Body of pancreas (tissue), 4 donors: ENCODE data around the gene MGLL. TPM values are rescaled to one million over a fixed set of nuclear protein-coding genes. Genes with fewer than 3 reads are reported as not detected.
A peak's percentile ranks its signal among the peaks of the same experiment; 100 is the strongest.

ENCODE experiments used
- ATAC-seq: fragments of 150-250 bp; one replicate; pipeline ENCODE4 v1.9.1; 2016
- DNase-seq, 4 donors: peaks; one replicate each; pipeline ENCODE4 v3.0.0-alpha.2; 2019
- H3K27ac ChIP-seq, 4 donors: fragments of 200-600 bp; sonication (generic); 1 replicate in 3 of 4; 2 replicates in 1 of 4; pipeline versions ENCODE4 v1.5.1 to v1.6.1; 2016 to 2019; ENCODE audit warnings: mild to moderate bottlenecking in 1 of 4, mixed read lengths in 1 of 4, moderate library complexity in 1 of 4
- H3K27me3 ChIP-seq, 2 donors: fragments of 200-600 bp; sonication (generic); one replicate each; pipeline ENCODE4 v1.6.0; 2016; ENCODE audit warnings: mild to moderate bottlenecking in 1 of 2
- H3K36me3 ChIP-seq, 2 donors: fragments of 200-600 bp; sonication (generic); replicated peaks in 1 of 2; 2 replicates each; pipeline ENCODE4 v1.5.1; 2016; ENCODE audit warnings: low read depth in 2 of 2; ENCODE audit not compliant: insufficient read depth in 1 of 2
- H3K4me1 ChIP-seq: fragments of 200-600 bp; sonication (generic); one replicate; pipeline ENCODE4 v1.6.0; 2016
- H3K4me3 ChIP-seq, 2 donors: fragments of 200-600 bp; sonication (generic); 1 replicate in 1 of 2; 2 replicates in 1 of 2; pipeline ENCODE4 v1.5.1; 2016 to 2019
- H3K9me3 ChIP-seq, 3 donors: fragments of 200-600 bp; sonication (generic); 1 replicate in 2 of 3; 2 replicates in 1 of 3; pipeline ENCODE4 v1.5.1; 2016
- POLR2A ChIP-seq, 3 donors: fragments of 450-650 bp; IDR thresholded peaks; one replicate each; pipeline ENCODE4 v1.6.1; 2016; ENCODE audit warnings: antibody characterized with exemption in 3 of 3, mild to moderate bottlenecking in 2 of 3
- WGBS, 2 donors: methylation state at CpG; one replicate each; pipeline ENCODE4 v1.1.5; 2017; 5-methylcytosine and 5-hydroxymethylcytosine counted together
- intact Hi-C: fragments of 100-400 bp; cut with DNase I; formaldehyde crosslinking; loops from one replicate; pipeline ENCODE4 v1.15.1; 2023
- total RNA-seq, 2 donors: library from RNA; depleted of rRNA; stranded (reverse); fragments of >200 nt; gene quantifications; one replicate each; pipeline ENCODE4 v1.1.0, GENCODE V29; 2016
- TF ChIP-seq, protein P1 (sequence below), 7 experiments: fragments of 450-650 bp in 4 of 7; fragments of 200-600 bp in 3 of 7; sonication (generic) in 3 of 7; IDR thresholded peaks; one replicate each; pipeline ENCODE4 v1.5.1; 2016 to 2019; ENCODE audit warnings: antibody characterized with exemption in 7 of 7

The MGLL gene
- total RNA-seq, 2 donors from 2014 or later: 14.8 to 20.2 TPM

DNA sequence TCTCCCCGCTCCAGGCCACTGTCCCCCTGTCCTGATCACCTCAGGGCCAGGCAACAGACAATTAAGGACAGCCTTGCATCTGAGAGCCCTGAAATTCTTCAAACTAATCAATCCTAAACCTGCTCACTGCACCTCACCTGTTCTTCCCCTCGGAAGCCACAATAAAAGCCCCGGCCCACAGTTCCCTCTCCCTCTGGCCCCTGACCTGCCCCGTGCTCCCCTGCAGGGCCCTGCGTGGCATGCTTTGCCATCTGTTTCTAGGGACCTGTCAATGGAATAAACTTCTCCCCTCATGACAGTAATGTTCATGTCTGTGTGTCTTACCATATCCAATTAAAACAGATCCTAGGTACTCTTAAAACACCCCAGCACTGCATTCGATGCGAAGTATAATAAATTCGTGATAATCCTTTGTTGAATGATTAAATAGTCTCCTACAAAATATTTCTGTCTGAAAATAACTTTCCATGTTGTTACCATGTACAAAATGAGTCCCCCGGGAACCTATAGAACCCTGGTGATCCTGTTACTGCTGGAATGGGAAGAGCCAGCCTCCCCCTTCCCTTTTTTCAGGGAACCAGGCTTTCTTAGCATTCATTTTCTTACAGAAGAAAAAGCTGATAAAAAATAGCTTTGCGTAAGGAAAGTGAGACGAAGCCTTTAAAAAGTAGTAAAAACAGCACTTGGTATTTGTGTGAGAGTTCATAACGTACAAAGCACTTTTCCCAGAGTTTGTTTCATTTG lies 90.6 kb downstream of the MGLL start:
- TF ChIP-seq, protein P1, sequence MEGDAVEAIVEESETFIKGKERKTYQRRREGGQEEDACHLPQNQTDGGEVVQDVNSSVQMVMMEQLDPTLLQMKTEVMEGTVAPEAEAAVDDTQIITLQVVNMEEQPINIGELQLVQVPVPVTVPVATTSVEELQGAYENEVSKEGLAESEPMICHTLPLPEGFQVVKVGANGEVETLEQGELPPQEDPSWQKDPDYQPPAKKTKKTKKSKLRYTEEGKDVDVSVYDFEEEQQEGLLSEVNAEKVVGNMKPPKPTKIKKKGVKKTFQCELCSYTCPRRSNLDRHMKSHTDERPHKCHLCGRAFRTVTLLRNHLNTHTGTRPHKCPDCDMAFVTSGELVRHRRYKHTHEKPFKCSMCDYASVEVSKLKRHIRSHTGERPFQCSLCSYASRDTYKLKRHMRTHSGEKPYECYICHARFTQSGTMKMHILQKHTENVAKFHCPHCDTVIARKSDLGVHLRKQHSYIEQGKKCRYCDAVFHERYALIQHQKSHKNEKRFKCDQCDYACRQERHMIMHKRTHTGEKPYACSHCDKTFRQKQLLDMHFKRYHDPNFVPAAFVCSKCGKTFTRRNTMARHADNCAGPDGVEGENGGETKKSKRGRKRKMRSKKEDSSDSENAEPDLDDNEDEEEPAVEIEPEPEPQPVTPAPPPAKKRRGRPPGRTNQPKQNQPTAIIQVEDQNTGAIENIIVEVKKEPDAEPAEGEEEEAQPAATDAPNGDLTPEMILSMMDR (IDR thresholded peaks at IDR 0.05): no peak
- TF ChIP-seq POLR2A (IDR thresholded peaks at IDR 0.05): no peak
- intact Hi-C loops: no loop called here
- DNase-seq (no peak), ATAC-seq (no peak)
- no peaks in the 10 kb centered on the region for H3K36me3 ChIP-seq
- H3K27me3 ChIP-seq: no peaks in the 10 kb centered on the region
- no peak overlapping the region for H3K4me3 ChIP-seq
- no peaks in the 10 kb centered on the region for H3K4me1 ChIP-seq
- H3K27ac ChIP-seq: no peak overlapping the region
- no peaks in the 10 kb centered on the region for H3K9me3 ChIP-seq
- WGBS, 2 donors: 86 to 87% methylated on average over 12 of the region's 12 CpGs

DNA sequence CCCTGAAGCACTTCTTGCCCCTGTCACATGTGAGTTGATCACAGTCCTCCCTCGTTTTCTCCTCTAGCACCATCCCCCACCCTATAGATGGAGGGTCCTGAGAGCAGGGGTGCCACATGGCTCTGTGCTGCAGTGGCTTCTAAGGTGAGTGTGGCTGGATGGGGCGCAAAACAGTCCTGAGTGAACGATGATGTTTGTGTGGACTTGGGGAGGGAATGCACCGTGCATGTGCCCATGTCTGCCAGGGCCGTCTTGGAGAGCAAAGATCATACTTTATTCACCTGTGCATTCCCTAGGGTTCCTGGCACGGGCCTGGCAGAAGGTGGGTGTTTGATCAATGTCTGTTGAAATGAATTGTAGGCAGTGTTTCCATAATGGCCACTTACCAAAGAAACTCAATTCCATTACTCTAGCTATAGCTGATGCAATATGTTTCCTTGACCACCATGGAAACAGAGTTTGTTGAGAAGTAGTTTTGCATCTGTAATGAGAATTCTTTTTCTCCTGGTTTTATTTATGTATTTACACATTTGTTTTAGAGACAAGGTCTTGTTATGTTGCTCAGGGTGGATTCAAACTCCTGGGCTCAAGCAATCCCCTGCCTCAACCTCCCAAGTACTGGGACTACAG lies 91.5 kb downstream of the MGLL start:
- ATAC-seq (no peak), DNase-seq (peak in 1 of 4 donors; percentile 41)
- no peak overlapping the region for H3K4me3 ChIP-seq
- H3K27me3 ChIP-seq: no peaks in the 10 kb centered on the region
- H3K36me3 ChIP-seq: no peaks in the 10 kb centered on the region
- TF ChIP-seq, protein P1 (IDR thresholded peaks at IDR 0.05): no peak
- TF ChIP-seq POLR2A (IDR thresholded peaks at IDR 0.05): no peak
- no peaks in the 10 kb centered on the region for H3K9me3 ChIP-seq
- intact Hi-C loops: no loop called here
- no peak overlapping the region for H3K27ac ChIP-seq
- WGBS, 2 donors: 45 to 62% methylated on average over 6 of the region's 6 CpGs
- H3K4me1 ChIP-seq: no peaks in the 10 kb centered on the region

DNA sequence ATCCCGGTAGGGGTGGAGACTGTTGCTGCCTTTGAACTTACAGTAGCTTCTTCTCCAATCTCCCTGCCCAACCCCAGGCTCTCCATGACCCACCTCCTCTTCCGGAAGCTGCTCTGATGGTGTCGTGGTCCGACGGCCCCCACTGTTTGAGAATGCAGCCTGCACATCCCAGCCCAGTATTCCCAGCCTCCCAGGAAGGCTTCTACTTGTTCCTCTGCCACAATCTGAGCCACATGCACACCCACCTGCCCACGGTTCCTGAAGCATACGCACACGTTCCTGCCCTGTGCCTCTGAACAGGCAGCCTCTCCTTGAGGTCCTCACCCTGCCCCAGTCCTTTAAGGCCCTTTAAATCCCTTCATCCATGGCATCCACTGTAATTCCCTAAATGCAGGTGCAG lies 92.1 kb downstream of the MGLL start:
- intact Hi-C loops: no loop called here
- H3K4me3 ChIP-seq: no peak overlapping the region
- H3K27ac ChIP-seq: no peak overlapping the region
- no peaks in the 10 kb centered on the region for H3K9me3 ChIP-seq
- 62 to 66% methylated on average over 5 to 8 of the region's 8 CpGs for WGBS, 2 donors
- H3K27me3 ChIP-seq: no peaks in the 10 kb centered on the region
- H3K36me3 ChIP-seq: no peaks in the 10 kb centered on the region
- no peak for ATAC-seq
- no peak for TF ChIP-seq POLR2A (IDR thresholded peaks at IDR 0.05)
- TF ChIP-seq, protein P1 (IDR thresholded peaks at IDR 0.05): no peak
- H3K4me1 ChIP-seq: no peaks in the 10 kb centered on the region
- no peak for DNase-seq

DNA sequence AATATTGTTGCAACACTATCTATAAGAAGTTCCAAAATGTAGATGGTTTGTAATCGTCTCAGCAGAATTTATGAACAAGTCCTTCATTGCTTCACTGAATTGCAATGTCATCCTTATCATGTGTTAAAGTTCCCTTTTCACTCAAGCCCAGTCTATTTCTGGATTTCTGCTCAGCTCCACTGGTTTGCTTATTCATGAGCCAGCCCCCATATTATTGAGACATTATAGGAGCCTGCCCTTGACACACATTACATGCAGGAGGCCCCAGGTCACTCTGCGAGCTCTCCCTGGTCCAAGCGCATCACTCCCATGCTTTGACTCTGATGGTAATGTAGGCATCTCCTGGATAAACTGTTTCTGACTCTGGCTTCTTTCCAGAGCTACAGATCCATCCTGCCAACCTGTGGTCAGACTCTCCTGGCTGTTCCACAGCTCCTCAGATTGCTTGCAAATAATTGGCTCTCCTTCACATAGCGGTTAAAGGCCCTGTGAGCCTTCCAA lies 92.7 kb downstream of the MGLL start:
- Histone ChIP-seq H3K36me3 (no peaks in the 10 kb centered on the region), H3K27me3 (no peaks in the 10 kb centered on the region), H3K4me1 (no peaks in the 10 kb centered on the region), H3K4me3 (no peak overlapping the region), H3K27ac (peak overlapping the region in 1 of 4 donors; percentile 26), H3K9me3 (no peaks in the 10 kb centered on the region)
- DNase-seq (peak in 1 of 4 donors; percentile 46), ATAC-seq (no peak)
- intact Hi-C loops: no loop called here
- TF ChIP-seq POLR2A (IDR thresholded peaks at IDR 0.05): no peak
- TF ChIP-seq, protein P1 (IDR thresholded peaks at IDR 0.05): no peak
- WGBS, 2 donors: 82% methylated on average over 4 of the region's 4 CpGs
